HCT116 (cell line): Measurements from ENCODE around the gene PLCB4. TPM values are rescaled to one million over a fixed set of nuclear protein-coding genes. Genes with fewer than 3 reads are reported as not detected.

ENCODE experiments used
- ATAC-seq: fragments of 200-7000 bp; cut with Tn5 transposase; 2 replicates; pipeline ENCODE4 v1.9.1; 2020; ENCODE audit warnings: mild to moderate bottlenecking, moderate library complexity
- BruUV-seq: library from RNA; stranded (reverse); fragments of 400-500 nt; replicated peaks from 2 replicates; lab custom pipeline; 2021; lab: Mats Ljungman, UMichigan
- CTCF ChIA-PET: fragments of 300-600 bp; sonication (Branson Sonifier 250); formaldehyde crosslinking; loops from one replicate; lab custom pipeline; 2021; ENCODE audit warnings: antibody characterized with exemption; lab: Charles Lee
- POLR2A ChIA-PET: fragments of 300-600, 350-600 bp; sonication (Branson Sonifier 250); formaldehyde crosslinking; loops from one replicate; lab custom pipeline; 2021; ENCODE audit warnings: antibody characterized with exemption; lab: Charles Lee
- RAD21 ChIA-PET, 2 experiments: fragments of 300-600 bp; sonication (Branson Sonifier 250); formaldehyde crosslinking; loops; one replicate each; lab custom pipeline; 2023; ENCODE audit warnings: low total read pairs in 2 of 2; ENCODE audit not compliant: uncharacterized antibody in 2 of 2, unreplicated experiment in 2 of 2, low non-redundant PET in 1 of 2; lab: Charles Lee
- DNase-seq: peaks from one replicate; pipeline ENCODE4 v3.0.0-alpha.2; 2010; ENCODE audit warnings: low read depth, low spot score
- H2AFZ ChIP-seq: fragments of 200-600 bp; shearing (Covaris generic), sonication (generic); 2 replicates; pipeline ENCODE4 v1.6.1; 2017; ENCODE audit warnings: low read depth, mixed run types, mixed read lengths, antibody characterized with exemption, low read length; ENCODE audit not compliant: poor library complexity, severe bottlenecking
- H3K27ac ChIP-seq: 2 replicates; pipeline ENCODE4 v1.5.1; 2012; ENCODE audit warnings: low read depth, low read length
- H3K27me3 ChIP-seq: fragments of 200-600 bp; sonication (generic); 2 replicates; pipeline ENCODE4 v1.6.1; 2016; ENCODE audit warnings: mixed run types, low read length, mixed read lengths; ENCODE audit not compliant: insufficient read depth
- H3K36me3 ChIP-seq, 2 experiments: fragments of 200-500 bp in 1 of 2; fragments of 200-600 bp in 1 of 2; sonication (Bioruptor generic) in 1 of 2; sonication (generic) in 1 of 2; 2 replicates each; pipeline versions ENCODE4 v1.5.1 to v1.6.1; 2014 to 2016; ENCODE audit warnings: low read length in 2 of 2, inconsistent platforms in 1 of 2, mixed read lengths in 1 of 2, mixed run types in 1 of 2; ENCODE audit not compliant: insufficient read depth in 2 of 2, control insufficient read depth in 1 of 2
- H3K4me1 ChIP-seq, 2 experiments: fragments of 200-600 bp in 1 of 2; sonication (generic) in 1 of 2; 2 replicates each; pipeline versions ENCODE4 v1.5.1 to v1.6.1; 2012 to 2017; ENCODE audit warnings: low read length in 2 of 2, inconsistent platforms in 1 of 2, mild to moderate bottlenecking in 1 of 2, mixed read lengths in 1 of 2, mixed run types in 1 of 2, moderate library complexity in 1 of 2; ENCODE audit not compliant: insufficient read depth in 2 of 2, control insufficient read depth in 1 of 2
- H3K4me2 ChIP-seq: fragments of 200-600 bp; sonication (generic); 2 replicates; pipeline ENCODE4 v1.6.1; 2017; ENCODE audit warnings: mixed run types, low read length, mixed read lengths
- H3K4me3 ChIP-seq, 2 experiments: fragments of 200-600 bp in 1 of 2; sonication (generic) in 1 of 2; replicated peaks in 1 of 2; 2 replicates each; pipeline ENCODE4 v1.5.1; 2011 to 2016; ENCODE audit warnings: low read length in 2 of 2, control low read depth in 1 of 2, low read depth in 1 of 2, mild to moderate bottlenecking in 1 of 2, mixed read lengths in 1 of 2, mixed run types in 1 of 2
- H3K79me2 ChIP-seq: fragments of 200-600 bp; sonication (generic); 2 replicates; pipeline ENCODE4 v1.6.1; 2017; ENCODE audit warnings: mild to moderate bottlenecking, mixed run types, low read length, moderate library complexity, mixed read lengths; ENCODE audit not compliant: insufficient read depth
- H3K9ac ChIP-seq: fragments of 200-600 bp; sonication (generic); 2 replicates; pipeline ENCODE4 v1.6.1; 2016; ENCODE audit warnings: low read length, mixed read lengths
- H3K9me2 ChIP-seq: fragments of 200-600 bp; sonication (generic), shearing (Covaris generic); 2 replicates; pipeline ENCODE4 v1.6.1; 2017; ENCODE audit warnings: mixed run types, mild to moderate bottlenecking, moderate library complexity; ENCODE audit not compliant: insufficient read depth
- H3K9me3 ChIP-seq, 2 experiments: fragments of 200-500 bp in 1 of 2; fragments of 200-600 bp in 1 of 2; sonication (Bioruptor generic) in 1 of 2; sonication (generic) in 1 of 2; 2 replicates each; pipeline ENCODE4 v1.6.1; 2014 to 2017; ENCODE audit warnings: low read length in 2 of 2, mixed read lengths in 2 of 2, inconsistent platforms in 1 of 2, low read depth in 1 of 2, mild to moderate bottlenecking in 1 of 2, mixed run types in 1 of 2, moderate library complexity in 1 of 2; ENCODE audit not compliant: control insufficient read depth in 1 of 2, insufficient read depth in 1 of 2
- H4K20me1 ChIP-seq: fragments of 200-600 bp; sonication (generic), shearing (Covaris generic); 2 replicates; pipeline ENCODE4 v1.6.1; 2017; ENCODE audit warnings: mixed run types, mild to moderate bottlenecking, moderate library complexity; ENCODE audit not compliant: insufficient read depth
- CBX3 ChIP-seq: IDR thresholded peaks from 2 replicates; pipeline ENCODE4 v1.6.1; 2012; ENCODE audit warnings: low read depth
- CEBPB ChIP-seq: IDR thresholded peaks from 2 replicates; pipeline ENCODE4 v1.6.1; 2012; ENCODE audit warnings: low read depth
- CTCF ChIP-seq, 3 experiments: fragments of 200-600 bp in 1 of 3; sonication (generic) in 1 of 3; IDR thresholded peaks in 2 of 3; conservative IDR thresholded peaks in 1 of 3; 2 replicates each; pipeline ENCODE4 v1.5.1; 2012 to 2017; ENCODE audit warnings: low read depth in 2 of 3, low read length in 2 of 3, antibody characterized with exemption in 1 of 3, borderline replicate concordance in 1 of 3, control low read depth in 1 of 3, mild to moderate bottlenecking in 1 of 3, mixed read lengths in 1 of 3, mixed run types in 1 of 3, moderate library complexity in 1 of 3; ENCODE audit not compliant: insufficient read depth in 1 of 3
- EGR1 ChIP-seq: IDR thresholded peaks from 2 replicates; pipeline ENCODE4 v1.6.1; 2012; ENCODE audit warnings: low read depth
- EZH2 ChIP-seq: fragments of 200-600 bp; sonication (generic); IDR thresholded peaks from 2 replicates; pipeline ENCODE4 v1.6.1; 2017; ENCODE audit warnings: antibody characterized with exemption, mixed run types
- EZH2phosphoT487 ChIP-seq: fragments of 200-600 bp; IDR thresholded peaks from 2 replicates; pipeline ENCODE4 v1.6.1; 2018; ENCODE audit warnings: antibody characterized with exemption, borderline replicate concordance
- FOSL1 ChIP-seq: IDR thresholded peaks from 2 replicates; pipeline ENCODE4 v1.6.1; 2012; ENCODE audit warnings: low read depth
- RAD21 ChIP-seq: IDR thresholded peaks from 2 replicates; pipeline ENCODE4 v1.6.1; 2012; ENCODE audit warnings: low read depth, mild to moderate bottlenecking
- REST ChIP-seq: IDR thresholded peaks from 2 replicates; pipeline ENCODE4 v1.6.1; 2012; ENCODE audit warnings: low read depth
- SIN3A ChIP-seq: IDR thresholded peaks from 2 replicates; pipeline ENCODE4 v1.6.1; 2012; ENCODE audit warnings: low read depth
- SP1 ChIP-seq: IDR thresholded peaks from 2 replicates; pipeline ENCODE4 v1.6.1; 2012; ENCODE audit warnings: low read depth
- SRF ChIP-seq: IDR thresholded peaks from 2 replicates; pipeline ENCODE4 v1.6.1; 2012; ENCODE audit warnings: low read depth
- YY1 ChIP-seq: IDR thresholded peaks from 2 replicates; pipeline ENCODE4 v1.6.1; 2011; ENCODE audit warnings: low read length, low read depth, moderate library complexity, mild to moderate bottlenecking; ENCODE audit not compliant: insufficient replicate concordance; ENCODE audit errors: extremely low read depth
- ZFX ChIP-seq: fragments of 450-650 bp; IDR thresholded peaks from 2 replicates; pipeline ENCODE4 v1.6.1; 2017
- ZNF274 ChIP-seq: fragments of 200-500 bp; sonication (Bioruptor generic); IDR thresholded peaks from 2 replicates; pipeline ENCODE4 v1.6.1; 2014; ENCODE audit warnings: mild to moderate bottlenecking, low read depth, low read length, inconsistent platforms
- intact Hi-C: fragments of 100-400 bp; cut with micrococcal nuclease; formaldehyde crosslinking; loops from 2 replicates; pipeline ENCODE4 v1.10.0; 2022
- total RNA-seq: library from RNA; stranded (reverse); gene quantifications from one replicate; pipeline ENCODE4 v1.2.1, GENCODE V29; 2021; ENCODE audit not compliant: unreplicated experiment
- TF ChIP-seq, protein P1 (sequence below): IDR thresholded peaks from 2 replicates; pipeline ENCODE4 v1.6.1; 2012
- TF ChIP-seq, protein P2 (sequence below): IDR thresholded peaks from 2 replicates; pipeline ENCODE4 v1.6.1; 2012

The PLCB4 gene
- total RNA-seq, 1 experiment from 2014 or later, result 2.5 TPM

DNA sequence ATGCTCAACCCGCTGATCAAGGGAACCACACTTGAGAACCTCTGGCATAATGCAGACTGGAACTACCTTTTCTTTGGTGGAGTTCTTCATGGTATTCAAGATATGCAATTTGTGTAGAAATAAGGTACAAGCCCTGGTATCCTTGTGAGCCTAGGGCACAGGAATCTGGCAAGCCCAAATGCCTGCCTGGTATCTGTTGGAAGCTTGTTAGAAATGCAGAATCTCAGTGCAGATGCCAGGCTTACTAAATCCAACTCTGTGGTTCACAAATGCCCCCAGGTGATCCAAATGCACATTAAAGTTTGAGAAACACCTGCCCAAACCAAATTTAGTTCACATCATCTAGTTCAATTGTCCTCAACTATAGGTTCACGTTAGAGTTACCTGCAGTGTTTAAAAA, 285.7 kb downstream of the PLCB4 start:
- CTCF ChIA-PET, result no interaction called here
- no peaks in the 10 kb centered on the region for H4K20me1 ChIP-seq
- H3K9ac ChIP-seq, result no peak overlapping the region
- no peaks in the 10 kb centered on the region for H3K9me2 ChIP-seq
- intact Hi-C loops, result no loop called here
- ATAC-seq, result no peak
- no peak overlapping the region for H3K4me2 ChIP-seq
- H3K36me3 ChIP-seq, result no peaks in the 10 kb centered on the region
- no peak for TF ChIP-seq SIN3A
- no peak for TF ChIP-seq ZNF274
- TF ChIP-seq, all 23 proteins: peak for 0
- H3K4me1 ChIP-seq, result no peaks in the 10 kb centered on the region
- POLR2A ChIA-PET, result no interaction called here
- no peak overlapping the region for H3K4me3 ChIP-seq
- H3K27me3 ChIP-seq, result no peaks in the 10 kb centered on the region
- no peak overlapping the region for H2AFZ ChIP-seq
- no peaks in the 10 kb centered on the region for H3K9me3 ChIP-seq
- H3K27ac ChIP-seq, result no peak overlapping the region
- H3K79me2 ChIP-seq, result no peaks in the 10 kb centered on the region
- no TSS peak for BruUV-seq
- DNase-seq, result no peak
- RAD21 ChIA-PET, result no interaction called here

- H4K20me1 ChIP-seq, result no peaks in the 10 kb centered on the region
- H3K79me2 ChIP-seq, result no peaks in the 10 kb centered on the region
- DNase-seq (no peak), ATAC-seq (no peak)
- H3K9me3 ChIP-seq, result no peaks in the 10 kb centered on the region
- no peaks in the 10 kb centered on the region for H3K4me1 ChIP-seq
- H3K4me3 ChIP-seq, result no peak overlapping the region
- H3K9ac ChIP-seq, result no peak overlapping the region
- ChIA-PET RAD21 (no interaction called here), CTCF (interaction anchor here (1.8 kb wide), 1 partner anchor 598 kb away, joined by 6 read pairs; no protein-coding TSS in a partner anchor), POLR2A (no interaction called here)
- no TSS peak for BruUV-seq
- no peaks in the 10 kb centered on the region for H3K36me3 ChIP-seq
- no peak overlapping the region for H3K4me2 ChIP-seq
- no peak overlapping the region for H3K27ac ChIP-seq
- no peaks in the 10 kb centered on the region for H3K9me2 ChIP-seq
- no peaks in the 10 kb centered on the region for H3K27me3 ChIP-seq
- no peak overlapping the region for H2AFZ ChIP-seq
- intact Hi-C loops, result no loop called here
- TF ChIP-seq EZH2phosphoT487 (no peak), EGR1 (no peak), ZFX (no peak), RAD21 (no peak), YY1 (no peak), SRF (no peak), CEBPB (no peak), EZH2 (no peak), SIN3A (no peak), CTCF (IDR thresholded peaks at IDR 0.05 in 2 of 3, conservative IDR thresholded peaks at IDR 0.05 in 1 of 3; ENCODE audit: borderline replicate concordance in 1 of 3, insufficient read depth in 1 of 3, low read depth in 2 of 3, low read length in 2 of 3) (no peak), SP1 (no peak), CBX3 (no peak), REST (no peak), FOSL1 (no peak)
- TF ChIP-seq, protein P1, sequence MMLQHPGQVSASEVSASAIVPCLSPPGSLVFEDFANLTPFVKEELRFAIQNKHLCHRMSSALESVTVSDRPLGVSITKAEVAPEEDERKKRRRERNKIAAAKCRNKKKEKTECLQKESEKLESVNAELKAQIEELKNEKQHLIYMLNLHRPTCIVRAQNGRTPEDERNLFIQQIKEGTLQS, result no peak
- TF ChIP-seq, protein P2, sequence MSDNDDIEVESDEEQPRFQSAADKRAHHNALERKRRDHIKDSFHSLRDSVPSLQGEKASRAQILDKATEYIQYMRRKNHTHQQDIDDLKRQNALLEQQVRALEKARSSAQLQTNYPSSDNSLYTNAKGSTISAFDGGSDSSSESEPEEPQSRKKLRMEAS, result no peak
These were observed 289.1 kb downstream of the PLCB4 start for GRCh38 chr20:9358001-9358400.
